GM12878 (cell line): Measurements from ENCODE around the gene MCM9. TPM values are rescaled to one million over a fixed set of nuclear protein-coding genes. Genes with fewer than 3 reads are reported as not detected.

Source experiments
- ATAC-seq: fragments of 200-7000 bp; cut with Tn5 transposase; 3 replicates; pipeline ENCODE4 v1.9.1; 2020; ENCODE audit warnings: mild to moderate bottlenecking, moderate library complexity
- BruUV-seq: library from RNA; stranded (reverse); fragments of 400-500 nt; replicated peaks from 2 replicates; lab custom pipeline; 2021; lab: Mats Ljungman, UMichigan
- CTCF ChIA-PET: fragments of 300-600 bp; sonication (Branson Sonifier 250); formaldehyde crosslinking; extraction: SDS; loops from one replicate; lab custom pipeline; 2021; ENCODE audit warnings: inconsistent platforms; lab: Yijun Ruan, JAX
- POLR2A ChIA-PET: fragments of 350-600 bp; formaldehyde crosslinking; extraction: SDS; loops from one replicate; lab custom pipeline; 2021; ENCODE audit warnings: inconsistent platforms; lab: Charles Lee
- RAD21 ChIA-PET: fragments of 300-600 bp; sonication (Branson Sonifier 250); formaldehyde crosslinking; loops from one replicate; lab custom pipeline; 2023; ENCODE audit warnings: antibody characterized with exemption; ENCODE audit not compliant: unreplicated experiment; lab: Charles Lee
- SMC1A ChIA-PET: fragments of 300-600 bp; sonication (Branson Sonifier 250); formaldehyde crosslinking; loops from one replicate; lab custom pipeline; 2023; ENCODE audit not compliant: unreplicated experiment, uncharacterized antibody; lab: Charles Lee
- DNase-seq: peaks from one replicate; pipeline ENCODE4 v3.0.0-alpha.2; 2011; ENCODE audit warnings: low read depth, low spot score
- FAIRE-seq: peaks from 3 replicates; lab custom pipeline; 2011; peaks lifted over from hg19 to GRCh38; lab: Jason Lieb, UNC
- H2AFZ ChIP-seq: 2 replicates; pipeline ENCODE4 v1.6.0; 2011; ENCODE audit warnings: low read depth, low read length, control low read depth; ENCODE audit not compliant: control insufficient read depth
- H3K27ac ChIP-seq: 2 replicates; pipeline ENCODE4 v1.5.1; 2011; ENCODE audit warnings: control low read depth; ENCODE audit not compliant: control insufficient read depth, insufficient read depth
- H3K27me3 ChIP-seq, 2 experiments: replicated peaks in 1 of 2; 2 replicates each; pipeline versions ENCODE4 v1.6.0 to v1.6.1; 2011; ENCODE audit warnings: low read length in 1 of 2; ENCODE audit not compliant: control insufficient read depth in 2 of 2, insufficient read depth in 2 of 2
- H3K36me3 ChIP-seq, 2 experiments: 2 replicates each; pipeline ENCODE4 v1.5.1; 2011; ENCODE audit warnings: low read length in 1 of 2; ENCODE audit not compliant: control insufficient read depth in 2 of 2, insufficient read depth in 2 of 2
- H3K4me1 ChIP-seq: 2 replicates; pipeline ENCODE4 v1.6.1; 2011; ENCODE audit warnings: mild to moderate bottlenecking, low read length, moderate library complexity, mixed read lengths; ENCODE audit not compliant: control insufficient read depth, insufficient read depth
- H3K4me2 ChIP-seq: 2 replicates; pipeline ENCODE4 v1.6.0; 2011; ENCODE audit warnings: control low read depth; ENCODE audit not compliant: control insufficient read depth, insufficient read depth
- H3K4me3 ChIP-seq: fragments of 200-600 bp; sonication (generic); 2 replicates; pipeline ENCODE4 v1.5.1; 2016
- H3K79me2 ChIP-seq: 2 replicates; pipeline ENCODE4 v1.6.0; 2011; ENCODE audit warnings: low read length; ENCODE audit not compliant: control insufficient read depth, insufficient read depth
- H3K9ac ChIP-seq: 2 replicates; pipeline ENCODE4 v1.8.0; 2011; ENCODE audit warnings: low read length, control low read depth, mixed read lengths; ENCODE audit not compliant: control insufficient read depth, insufficient read depth
- H3K9me3 ChIP-seq: replicated peaks from 3 replicates; pipeline ENCODE4 v1.5.1; 2011; ENCODE audit warnings: mild to moderate bottlenecking, low read length; ENCODE audit not compliant: control insufficient read depth, insufficient read depth
- H4K20me1 ChIP-seq: 2 replicates; pipeline ENCODE4 v1.6.0; 2011; ENCODE audit not compliant: control insufficient read depth, insufficient read depth
- BCL3 ChIP-seq: IDR thresholded peaks from 2 replicates; pipeline ENCODE4 v1.6.1; 2011; ENCODE audit warnings: borderline replicate concordance, low read depth, mild to moderate bottlenecking, moderate library complexity, low read length; ENCODE audit not compliant: insufficient read depth, poor library complexity, severe bottlenecking
- CBFB ChIP-seq: IDR thresholded peaks from 2 replicates; pipeline ENCODE4 v1.6.1; 2016; ENCODE audit warnings: antibody characterized with exemption, low read depth
- CBX5 ChIP-seq: sonication (generic); IDR thresholded peaks from 2 replicates; pipeline ENCODE4 v1.6.1; 2016; ENCODE audit warnings: low read depth, moderate library complexity, mild to moderate bottlenecking, inconsistent platforms
- CREM ChIP-seq: IDR thresholded peaks from 2 replicates; pipeline ENCODE4 v1.6.1; 2014; ENCODE audit warnings: antibody characterized with exemption, low read depth
- IRF5 ChIP-seq: fragments of 450-650 bp; IDR thresholded peaks from 2 replicates; pipeline ENCODE4 v1.6.1; 2017; ENCODE audit warnings: borderline replicate concordance
- KAT2A ChIP-seq: conservative IDR thresholded peaks from 2 replicates; pipeline ENCODE4 v1.6.1; 2011; ENCODE audit warnings: low read depth, low read length; ENCODE audit not compliant: control insufficient read depth
- SPI1 ChIP-seq: IDR thresholded peaks from 2 replicates; pipeline ENCODE4 v1.6.1; 2011; ENCODE audit warnings: low read depth, mild to moderate bottlenecking, low read length, moderate library complexity, borderline replicate concordance; ENCODE audit not compliant: insufficient read depth
- TARDBP ChIP-seq: IDR thresholded peaks from 2 replicates; pipeline ENCODE4 v1.6.1; 2016; ENCODE audit warnings: borderline replicate concordance
- ZSCAN29 ChIP-seq: fragments of 450-650 bp; IDR thresholded peaks from 2 replicates; pipeline ENCODE4 v1.6.1; 2017; ENCODE audit warnings: mild to moderate bottlenecking, moderate library complexity
- WGBS: methylation state at CpG from one replicate; pipeline ENCODE4 v1.1.6; 2016; ENCODE audit warnings: low lambda C conversion rate; ENCODE audit not compliant: insufficient replicate concordance, insufficient coverage; ENCODE audit errors: missing lambda C conversion rate; 5-methylcytosine and 5-hydroxymethylcytosine counted together
- in situ Hi-C: fragments of 300-500 bp; cut with MboI; formaldehyde crosslinking; loops from 9 replicates; pipeline ENCODE4 v1.14.3; 2018; ENCODE audit warnings: mixed read lengths
- intact Hi-C: fragments of 100-400 bp; cut with micrococcal nuclease; formaldehyde crosslinking; loops from one replicate; pipeline ENCODE4 v1.14.2; 2022; ENCODE audit not compliant: unreplicated experiment
- polyA plus RNA-seq, 11 experiments: library from polyadenylated mRNA; depleted of rRNA in 4 of 11; unstranded in 6 of 11; stranded (reverse) in 5 of 11; fragments of >200 nt; fragmentation: Nextera tagmentation in 4 of 11; fragmentation: Illumina TruSeq in 1 of 11; extraction: Ambion mirVana in 4 of 11; extraction: Trizol in 1 of 11; gene quantifications; 1 replicate in 1 of 11; 2 replicates in 10 of 11; pipeline versions ENCODE4 v1.2.1 to v1.2.3, GENCODE V29; 2011 to 2016; ENCODE audit warnings: inconsistent platforms in 2 of 11, missing spikeins in 2 of 11, low read depth in 1 of 11
- total RNA-seq, 4 experiments: library from RNA; depleted of rRNA in 3 of 4; stranded (reverse); fragments of >200 nt in 3 of 4; fragmentation: Illumina TruSeq in 1 of 4; extraction: Trizol in 1 of 4; gene quantifications; 2 replicates each; pipeline versions ENCODE4 v1.2.1 to v1.2.3, GENCODE V29; 2013 to 2021
- TF ChIP-seq, protein P1 (sequence below): fragments of 450-650 bp; IDR thresholded peaks from 2 replicates; pipeline ENCODE4 v1.6.1; 2017; ENCODE audit warnings: mild to moderate bottlenecking, moderate library complexity

Gene MCM9
- total and polyA plus RNA-seq, 10 of the 15 experiments (the other 5 are each of a cell fraction or from before 2014, with no cell fraction given), result 3.4 to 18.5 (median 9.7) TPM

DNA sequence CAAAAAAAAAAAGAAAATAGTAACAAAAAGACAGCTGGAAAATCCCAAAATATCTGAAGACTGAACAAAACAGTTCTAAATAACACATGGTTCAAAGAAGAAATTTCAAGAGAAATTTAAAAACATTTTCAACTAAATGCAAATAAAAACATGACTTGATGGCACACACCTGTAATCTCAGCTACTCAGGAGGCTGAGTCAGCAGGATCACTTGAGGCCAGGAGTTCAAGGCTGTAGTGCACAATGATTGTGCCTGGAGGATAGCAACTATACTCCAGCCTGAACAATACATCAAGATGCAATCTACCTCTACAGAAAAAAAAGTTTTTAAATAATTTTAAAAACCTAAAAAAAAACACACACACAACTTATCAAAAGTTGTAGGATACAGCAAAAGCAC is 62.6 kb downstream of the MCM9 start (continued):
- TF ChIP-seq, protein P1, sequence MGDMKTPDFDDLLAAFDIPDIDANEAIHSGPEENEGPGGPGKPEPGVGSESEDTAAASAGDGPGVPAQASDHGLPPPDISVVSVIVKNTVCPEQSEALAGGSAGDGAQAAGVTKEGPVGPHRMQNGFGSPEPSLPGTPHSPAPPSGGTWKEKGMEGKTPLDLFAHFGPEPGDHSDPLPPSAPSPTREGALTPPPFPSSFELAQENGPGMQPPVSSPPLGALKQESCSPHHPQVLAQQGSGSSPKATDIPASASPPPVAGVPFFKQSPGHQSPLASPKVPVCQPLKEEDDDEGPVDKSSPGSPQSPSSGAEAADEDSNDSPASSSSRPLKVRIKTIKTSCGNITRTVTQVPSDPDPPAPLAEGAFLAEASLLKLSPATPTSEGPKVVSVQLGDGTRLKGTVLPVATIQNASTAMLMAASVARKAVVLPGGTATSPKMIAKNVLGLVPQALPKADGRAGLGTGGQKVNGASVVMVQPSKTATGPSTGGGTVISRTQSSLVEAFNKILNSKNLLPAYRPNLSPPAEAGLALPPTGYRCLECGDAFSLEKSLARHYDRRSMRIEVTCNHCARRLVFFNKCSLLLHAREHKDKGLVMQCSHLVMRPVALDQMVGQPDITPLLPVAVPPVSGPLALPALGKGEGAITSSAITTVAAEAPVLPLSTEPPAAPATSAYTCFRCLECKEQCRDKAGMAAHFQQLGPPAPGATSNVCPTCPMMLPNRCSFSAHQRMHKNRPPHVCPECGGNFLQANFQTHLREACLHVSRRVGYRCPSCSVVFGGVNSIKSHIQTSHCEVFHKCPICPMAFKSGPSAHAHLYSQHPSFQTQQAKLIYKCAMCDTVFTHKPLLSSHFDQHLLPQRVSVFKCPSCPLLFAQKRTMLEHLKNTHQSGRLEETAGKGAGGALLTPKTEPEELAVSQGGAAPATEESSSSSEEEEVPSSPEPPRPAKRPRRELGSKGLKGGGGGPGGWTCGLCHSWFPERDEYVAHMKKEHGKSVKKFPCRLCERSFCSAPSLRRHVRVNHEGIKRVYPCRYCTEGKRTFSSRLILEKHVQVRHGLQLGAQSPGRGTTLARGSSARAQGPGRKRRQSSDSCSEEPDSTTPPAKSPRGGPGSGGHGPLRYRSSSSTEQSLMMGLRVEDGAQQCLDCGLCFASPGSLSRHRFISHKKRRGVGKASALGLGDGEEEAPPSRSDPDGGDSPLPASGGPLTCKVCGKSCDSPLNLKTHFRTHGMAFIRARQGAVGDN, result no peak

GRCh38 chr6:118871331-118871730 is 63.6 kb downstream of the MCM9 start:
- Histone ChIP-seq H3K4me2 (no peak overlapping the region), H3K4me1 (no peaks in the 10 kb centered on the region), H3K9me3 (no peaks in the 10 kb centered on the region; the same call in 1 of the 3 replicates), H3K27me3 (no peaks in the 10 kb centered on the region), H3K79me2 (no peaks in the 10 kb centered on the region), H4K20me1 (no peaks in the 10 kb centered on the region), H3K27ac (no peak overlapping the region), H3K9ac (no peak overlapping the region), H2AFZ (no peak overlapping the region), H3K36me3 (no peaks in the 10 kb centered on the region), H3K4me3 (no peak overlapping the region)
- no TSS peak for BruUV-seq
- WGBS, result 98% methylated on average over 5 of the region's 5 CpGs
- ChIA-PET RAD21 (no interaction called here), CTCF (no interaction called here), POLR2A (no interaction called here), SMC1A (no interaction called here)
- FAIRE-seq (no peak), ATAC-seq (no peak), DNase-seq (no peak)
- intact Hi-C loops, result no loop called here
- in situ Hi-C loops, result no loop called here
- TF ChIP-seq CREM, result no peak
- no peak for TF ChIP-seq TARDBP
- TF ChIP-seq BCL3, result no peak
- no peak for TF ChIP-seq SPI1
- no peak for TF ChIP-seq IRF5
- no peak for TF ChIP-seq CBX5
- TF ChIP-seq CBFB, result no peak
- no peak for TF ChIP-seq ZSCAN29
- TF ChIP-seq KAT2A, result no peak
